OCI-LY7 (cell line): ENCODE measurements around the gene JAKMIP2.

Experiments used
- CTCF ChIP-seq: fragments of 200-600 bp; sonication (generic); conservative IDR thresholded peaks from 2 replicates; pipeline ENCODE4 v1.5.1; 2014; ENCODE audit warnings: mild to moderate bottlenecking, antibody characterized with exemption, low read length, moderate library complexity, mixed read lengths
- EZH2phosphoT487 ChIP-seq: fragments of 200-600 bp; sonication (generic); IDR thresholded peaks from 2 replicates; pipeline ENCODE4 v1.6.1; 2018; ENCODE audit warnings: low read depth, borderline replicate concordance, mild to moderate bottlenecking, mixed run types, antibody characterized with exemption, low read length, moderate library complexity, mixed read lengths

GRCh38 chr5:147791181-147791580 lies 8.7 kb upstream of the JAKMIP2 start:
- TF ChIP-seq CTCF = no peak
- TF ChIP-seq EZH2phosphoT487 = no peak
